KG1 (cell line): Measurements from ENCODE around the gene R3HDM4.
"Not testable (repeated sequence)": the region's sequence is repeated elsewhere in the genome, so short reads cannot be mapped to it uniquely, and the experiment has no call there.

Source experiments
- DNase-seq: peaks from one replicate; lab custom pipeline; 2025; lab: John Stamatoyannopoulos, UW

The R3HDM4 gene

GRCh38 chr19:854549-854948, 58.5 kb downstream of the R3HDM4 start:
- no peak for DNase-seq

GRCh38 chr19:853614-854220, 59.3 kb downstream of the R3HDM4 start:
- DNase-seq: not testable (repeated sequence)

- no peak for DNase-seq
Observed at GRCh38 chr19:853014-853585, 59.9 kb downstream of the R3HDM4 start.

- DNase-seq: no peak
Observed at GRCh38 chr19:852136-853013, 60.6 kb downstream of the R3HDM4 start, which contains the start of gene ELANE. ELANE (plus strand) TSS chr19:852303; CDS start chr19:852329, 26 bp downstream.

- DNase-seq: no peak
Observed at GRCh38 chr19:850979-851335, 62.1 kb downstream of the R3HDM4 start.

GRCh38 chr19:850221-850978, 62.6 kb downstream of the R3HDM4 start:
- DNase-seq: no peak

- not testable (repeated sequence) for DNase-seq
Observed at GRCh38 chr19:849195-849594, 63.8 kb downstream of the R3HDM4 start.

GRCh38 chr19:848386-848921, 64.6 kb downstream of the R3HDM4 start:
- DNase-seq: no peak
